Measurements from ENCODE around the gene THSD4.

Gene THSD4

DNA sequence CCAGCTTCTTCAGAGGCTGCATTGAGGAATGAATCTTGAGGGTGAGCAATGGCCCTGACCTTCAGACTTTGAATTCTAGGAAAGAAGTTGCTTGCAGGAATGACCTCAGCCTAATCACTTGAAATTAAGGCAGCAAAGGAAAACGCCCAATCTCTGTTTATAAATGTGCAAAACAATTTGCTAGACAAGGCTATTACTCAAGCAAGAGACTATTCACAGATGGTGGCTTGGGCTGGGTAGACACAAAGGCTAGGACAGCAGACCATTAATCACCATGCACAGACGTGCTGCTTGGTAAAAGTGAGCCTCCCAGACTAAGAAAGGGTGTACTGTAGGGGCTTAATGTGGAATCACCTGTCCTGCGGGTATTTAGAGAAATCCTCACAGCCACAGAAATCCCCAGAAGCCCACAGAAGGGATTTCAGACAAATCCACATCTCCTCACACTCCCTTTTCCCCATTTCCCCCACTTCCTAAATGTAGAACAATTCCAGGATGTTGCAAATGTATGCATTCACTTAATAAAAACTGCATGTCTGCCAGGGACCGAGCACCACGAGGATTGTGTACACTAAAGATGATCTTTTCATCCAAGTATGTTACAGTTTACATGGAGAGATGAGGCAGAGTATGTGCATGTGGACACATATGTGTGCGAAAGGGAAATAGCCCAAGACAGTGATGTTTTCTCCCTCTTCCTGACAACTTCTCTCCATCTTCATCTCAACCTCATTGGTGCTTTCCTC lies 259.5 kb downstream of the THSD4 start:
- no peak overlapping the region for H3K27ac ChIP-seq
- H3K27me3 ChIP-seq (ENCODE audit: insufficient read depth, low read depth) = no peaks in the 10 kb centered on the region
- H4K20me1 ChIP-seq (ENCODE audit: insufficient read depth) = no peaks in the 10 kb centered on the region
- no peaks in the 10 kb centered on the region for H3K36me3 ChIP-seq (ENCODE audit: insufficient read depth)
- H3K79me2 ChIP-seq (ENCODE audit: insufficient read depth, low read depth) = no peaks in the 10 kb centered on the region
- H3K4me2 ChIP-seq = no peak overlapping the region
- H3K9ac ChIP-seq = no peak overlapping the region
- H3K4me1 ChIP-seq (ENCODE audit: low read depth, poor library complexity, severe bottlenecking) = no peaks in the 10 kb centered on the region
- H2AFZ ChIP-seq (ENCODE audit: low read depth) = no peak overlapping the region
- TF ChIP-seq CTCF (conservative IDR thresholded peaks at IDR 0.05; ENCODE audit: low read depth, low read length) = no peak
- no peak overlapping the region for H3K4me3 ChIP-seq (IDR thresholded peaks at IDR 0.05; ENCODE audit: insufficient read depth, low read depth, low read length)

DNA sequence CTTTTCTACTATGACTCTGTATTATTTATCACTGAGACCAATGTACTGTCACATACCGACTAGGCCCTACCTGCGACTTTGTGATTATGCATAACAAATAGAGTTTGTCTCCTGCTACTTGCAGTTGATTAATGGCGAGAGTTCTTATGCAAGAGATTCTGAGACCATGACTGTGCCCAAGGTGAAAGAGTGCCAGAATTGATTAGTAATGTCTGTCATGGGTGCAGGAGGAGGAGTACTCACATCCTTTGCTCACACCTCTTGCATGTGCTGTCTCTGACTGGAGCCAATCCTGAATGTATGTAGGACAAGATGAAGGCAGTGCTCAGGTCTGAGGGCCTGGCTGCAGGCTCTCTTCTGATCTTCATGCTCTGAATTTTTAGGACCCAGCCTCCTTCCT lies 260.7 kb downstream of the THSD4 start:
- Histone ChIP-seq H3K4me3 (IDR thresholded peaks at IDR 0.05; ENCODE audit: insufficient read depth, low read depth, low read length) (no peak overlapping the region), H2AFZ (ENCODE audit: low read depth) (no peak overlapping the region), H4K20me1 (ENCODE audit: insufficient read depth) (no peaks in the 10 kb centered on the region), H3K79me2 (ENCODE audit: insufficient read depth, low read depth) (no peaks in the 10 kb centered on the region), H3K4me1 (ENCODE audit: low read depth, poor library complexity, severe bottlenecking) (no peaks in the 10 kb centered on the region), H3K36me3 (ENCODE audit: insufficient read depth) (no peaks in the 10 kb centered on the region), H3K9ac (no peak overlapping the region), H3K27me3 (ENCODE audit: insufficient read depth, low read depth) (no peaks in the 10 kb centered on the region), H3K27ac (no peak overlapping the region), H3K4me2 (no peak overlapping the region)
- TF ChIP-seq CTCF (conservative IDR thresholded peaks at IDR 0.05; ENCODE audit: low read depth, low read length) = no peak

DNA sequence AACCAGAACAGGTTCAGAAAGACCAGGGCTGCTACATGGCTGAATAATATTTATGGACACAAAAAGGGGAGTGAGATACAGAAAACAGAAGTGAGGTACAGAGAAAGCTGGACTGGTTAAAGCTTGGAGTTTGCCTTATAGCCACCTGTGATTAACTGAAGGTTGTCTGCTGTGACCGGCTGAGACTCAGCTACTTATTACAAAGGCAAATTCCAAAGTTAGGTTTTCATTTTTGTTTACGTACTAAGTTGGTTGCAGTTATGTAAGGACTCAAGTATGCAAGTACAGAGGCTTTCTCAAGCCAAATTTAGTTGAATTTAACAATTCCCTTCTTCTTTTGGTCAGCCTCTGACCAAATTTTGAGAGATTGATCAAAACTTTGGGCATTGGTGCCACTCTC lies 264.6 kb downstream of the THSD4 start:
- Histone ChIP-seq H3K27ac (no peak overlapping the region), H3K4me2 (no peak overlapping the region), H3K4me1 (ENCODE audit: low read depth, poor library complexity, severe bottlenecking) (no peaks in the 10 kb centered on the region), H3K79me2 (ENCODE audit: insufficient read depth, low read depth) (no peaks in the 10 kb centered on the region), H3K9ac (no peak overlapping the region), H4K20me1 (ENCODE audit: insufficient read depth) (no peaks in the 10 kb centered on the region), H3K36me3 (ENCODE audit: insufficient read depth) (no peaks in the 10 kb centered on the region), H2AFZ (ENCODE audit: low read depth) (no peak overlapping the region), H3K27me3 (ENCODE audit: insufficient read depth, low read depth) (no peaks in the 10 kb centered on the region), H3K4me3 (IDR thresholded peaks at IDR 0.05; ENCODE audit: insufficient read depth, low read depth, low read length) (no peak overlapping the region)
- TF ChIP-seq CTCF (conservative IDR thresholded peaks at IDR 0.05; ENCODE audit: low read depth, low read length) = no peak

GRCh38 chr15:71380345-71380744 lies 265.1 kb downstream of the THSD4 start:
- Histone ChIP-seq H3K36me3 (ENCODE audit: insufficient read depth) (no peaks in the 10 kb centered on the region), H3K79me2 (ENCODE audit: insufficient read depth, low read depth) (no peaks in the 10 kb centered on the region), H3K4me1 (ENCODE audit: low read depth, poor library complexity, severe bottlenecking) (no peaks in the 10 kb centered on the region), H3K4me3 (IDR thresholded peaks at IDR 0.05; ENCODE audit: insufficient read depth, low read depth, low read length) (no peak overlapping the region), H3K27me3 (ENCODE audit: insufficient read depth, low read depth) (no peaks in the 10 kb centered on the region), H3K4me2 (no peak overlapping the region), H4K20me1 (ENCODE audit: insufficient read depth) (no peaks in the 10 kb centered on the region), H3K9ac (no peak overlapping the region), H2AFZ (ENCODE audit: low read depth) (no peak overlapping the region), H3K27ac (no peak overlapping the region)
- TF ChIP-seq CTCF (conservative IDR thresholded peaks at IDR 0.05; ENCODE audit: low read depth, low read length) = no peak
